CD8-positive, alpha-beta memory T cell (primary cell): ENCODE data around the gene INPP5A. TPM values are rescaled to one million over a fixed set of nuclear protein-coding genes. Genes with fewer than 3 reads are reported as not detected.
A peak's percentile ranks its signal among the peaks of the same experiment; 100 is the strongest.

Experiments used
- CTCF ChIA-PET: fragments of 350-600 bp; sonication (Branson Sonifier 250); formaldehyde crosslinking; loops from one replicate; lab custom pipeline; 2021; ENCODE audit warnings: antibody characterized with exemption; lab: Charles Lee
- POLR2A ChIA-PET: fragments of 350-600 bp; sonication (Branson Sonifier 250); formaldehyde crosslinking; loops from one replicate; lab custom pipeline; 2021; ENCODE audit warnings: antibody characterized with exemption; lab: Charles Lee
- DNase-seq, 5 donors: peaks; one replicate each; pipeline versions ENCODE4 v3.0.0 to v3.0.0-alpha.2; 2020 to 2022; ENCODE audit warnings: mixed read lengths in 1 of 5
- H3K27ac ChIP-seq: one replicate; pipeline ENCODE4 v1.7.0; 2013; ENCODE audit warnings: low read depth, mild to moderate bottlenecking, low read length, moderate library complexity
- H3K27me3 ChIP-seq: 2 replicates; pipeline ENCODE4 v1.7.0; 2013; ENCODE audit warnings: low read length, mild to moderate bottlenecking; ENCODE audit not compliant: insufficient read depth, poor library complexity, severe bottlenecking
- H3K36me3 ChIP-seq: 2 replicates; pipeline ENCODE4 v1.7.0; 2013; ENCODE audit warnings: mild to moderate bottlenecking, low read length, moderate library complexity; ENCODE audit not compliant: insufficient read depth
- H3K4me1 ChIP-seq: 2 replicates; pipeline ENCODE4 v1.7.0; 2013; ENCODE audit warnings: mild to moderate bottlenecking, low read length, moderate library complexity; ENCODE audit not compliant: insufficient read depth
- H3K4me3 ChIP-seq: 2 replicates; pipeline ENCODE4 v1.7.0; 2013; ENCODE audit warnings: mild to moderate bottlenecking, low read length
- H3K9me3 ChIP-seq: 2 replicates; pipeline ENCODE4 v1.7.0; 2013; ENCODE audit warnings: mild to moderate bottlenecking, low read length
- H3K27ac Mint-ChIP-seq, 8 donors: one replicate each; pipeline ENCODE4 v1.8.0; 2020 to 2021; ENCODE audit warnings: mixed read lengths in 8 of 8, mild to moderate bottlenecking in 6 of 8, inconsistent platforms in 3 of 8, moderate library complexity in 3 of 8
- H3K27me3 Mint-ChIP-seq, 2 donors: one replicate each; pipeline ENCODE4 v1.8.0; 2020 to 2021; ENCODE audit warnings: mixed read lengths in 2 of 2, mild to moderate bottlenecking in 1 of 2, moderate library complexity in 1 of 2
- H3K36me3 Mint-ChIP-seq, 3 donors: one replicate each; pipeline ENCODE4 v1.8.0; 2020 to 2021; ENCODE audit warnings: mixed read lengths in 3 of 3, inconsistent platforms in 1 of 3, mild to moderate bottlenecking in 1 of 3
- H3K4me1 Mint-ChIP-seq, 3 donors: one replicate each; pipeline ENCODE4 v1.8.0; 2020 to 2021; ENCODE audit warnings: mixed read lengths in 3 of 3, inconsistent platforms in 1 of 3, mild to moderate bottlenecking in 1 of 3
- H3K4me3 Mint-ChIP-seq, 7 donors: one replicate each; pipeline ENCODE4 v1.8.0; 2020 to 2021; ENCODE audit warnings: mixed read lengths in 7 of 7, mild to moderate bottlenecking in 6 of 7, moderate library complexity in 4 of 7, inconsistent platforms in 2 of 7
- H3K9me3 Mint-ChIP-seq, 5 donors: one replicate each; pipeline ENCODE4 v1.8.0; 2020 to 2022; ENCODE audit warnings: mixed read lengths in 5 of 5, mild to moderate bottlenecking in 3 of 5, moderate library complexity in 2 of 5, inconsistent platforms in 1 of 5
- polyA plus RNA-seq: library from polyadenylated mRNA; unstranded; fragments of 300-500 nt; fragmentation: Illumina TruSeq; gene quantifications from one replicate; pipeline ENCODE4 v1.2.3, GENCODE V29; 2021
- total RNA-seq, 2 experiments: library from RNA; stranded (reverse); gene quantifications; one replicate each; pipeline ENCODE4 v1.2.3, GENCODE V29; 2021

Gene INPP5A
- total and polyA plus RNA-seq, 3 experiments from 2014 or later, result 1.1 to 6.1 (median 4.8) TPM

DNA sequence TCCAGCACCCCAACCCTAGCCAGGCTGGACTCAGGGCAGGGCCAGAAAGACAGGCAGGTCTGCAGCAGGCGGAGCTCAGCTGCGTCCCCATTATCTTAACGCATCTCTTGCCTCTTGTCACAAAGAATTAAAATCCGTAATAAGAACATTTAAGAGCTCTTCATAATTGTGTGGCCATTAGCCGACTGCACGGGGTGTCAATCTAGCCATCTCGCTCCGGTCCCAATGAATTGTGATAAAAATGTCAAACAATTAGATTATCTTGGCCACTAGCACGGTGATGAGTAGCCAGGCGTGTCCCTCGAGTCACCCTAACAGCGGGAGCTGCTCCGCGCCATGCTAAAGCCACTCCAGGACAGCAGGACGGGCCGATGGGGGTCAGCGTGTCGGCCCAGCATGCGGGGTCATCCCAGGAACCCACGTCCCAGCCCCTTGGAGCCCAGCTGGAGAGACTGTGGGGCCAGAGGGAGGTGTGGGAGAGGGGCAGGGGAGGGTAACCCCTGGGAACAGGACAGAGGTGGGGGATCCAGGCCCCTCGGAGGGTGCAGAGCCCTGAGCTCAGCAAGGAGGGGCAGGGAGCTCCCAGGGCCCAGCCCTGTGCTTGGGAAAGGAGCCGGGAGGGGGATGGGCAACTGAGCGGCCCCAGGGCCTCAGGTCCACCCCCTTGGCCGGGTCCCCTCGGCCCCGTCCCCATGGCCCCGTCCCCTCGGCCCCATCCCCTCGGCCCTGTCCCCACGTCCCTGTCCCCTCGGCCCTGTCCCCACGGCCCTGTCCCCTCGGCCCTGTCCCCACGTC, 266.0 kb downstream of the INPP5A start:
- CTCF ChIA-PET, result no interaction called here

GRCh38 chr10:132804287-132804686, 266.7 kb downstream of the INPP5A start:
- Histone ChIP-seq H3K4me3 (no peak overlapping the region), H3K36me3 (no peaks in the 10 kb centered on the region), H3K27ac (no peak overlapping the region), H3K9me3 (no peaks in the 10 kb centered on the region), H3K4me1 (no peaks in the 10 kb centered on the region), H3K27me3 (no peaks in the 10 kb centered on the region)
- POLR2A ChIA-PET, result no interaction called here
- no peak for DNase-seq
- CTCF ChIA-PET, result no interaction called here
- Mint-ChIP-seq H3K27ac (no peak overlapping the region), H3K4me3 (no peak overlapping the region), H3K27me3 (peaks cover 0 to 2% of the 10 kb centered on the region in 2 donors), H3K36me3 (no peaks in the 10 kb centered on the region), H3K9me3 (no peaks in the 10 kb centered on the region), H3K4me1 (no peaks in the 10 kb centered on the region)

More for the DNA sequence above, 266.0 kb downstream of the INPP5A start:
- no peaks in the 10 kb centered on the region for H3K4me1 ChIP-seq
- DNase-seq, result no peak
- no peaks in the 10 kb centered on the region for H3K36me3 ChIP-seq
- H3K9me3 ChIP-seq, result no peaks in the 10 kb centered on the region
- no peak overlapping the region for H3K4me3 Mint-ChIP-seq
- peaks cover 0 to 2% of the 10 kb centered on the region in 2 donors for H3K27me3 Mint-ChIP-seq
- no peak overlapping the region for H3K4me3 ChIP-seq
- no peaks in the 10 kb centered on the region for H3K4me1 Mint-ChIP-seq
- no peak overlapping the region for H3K27ac Mint-ChIP-seq
- no peaks in the 10 kb centered on the region for H3K36me3 Mint-ChIP-seq
- POLR2A ChIA-PET, result no interaction called here
- H3K27ac ChIP-seq, result no peak overlapping the region
- H3K9me3 Mint-ChIP-seq, result no peaks in the 10 kb centered on the region
- H3K27me3 ChIP-seq, result no peaks in the 10 kb centered on the region

- H3K4me1 ChIP-seq, result no peaks in the 10 kb centered on the region
- CTCF ChIA-PET, result no interaction called here
- peak in 1 of 5 donors; percentile 31 for DNase-seq
- H3K27me3 ChIP-seq, result no peaks in the 10 kb centered on the region
- no peaks in the 10 kb centered on the region for H3K9me3 ChIP-seq
- POLR2A ChIA-PET, result no interaction called here
- Mint-ChIP-seq H3K36me3 (no peaks in the 10 kb centered on the region), H3K27me3 (peaks cover 0 to 2% of the 10 kb centered on the region in 2 donors), H3K27ac (no peak overlapping the region), H3K4me1 (no peaks in the 10 kb centered on the region), H3K4me3 (no peak overlapping the region), H3K9me3 (no peaks in the 10 kb centered on the region)
- H3K36me3 ChIP-seq, result no peaks in the 10 kb centered on the region
- H3K27ac ChIP-seq, result no peak overlapping the region
- no peak overlapping the region for H3K4me3 ChIP-seq
Measured at GRCh38 chr10:132804785-132805426, 267.3 kb downstream of the INPP5A start.

GRCh38 chr10:132805599-132805998, 268.0 kb downstream of the INPP5A start:
- Mint-ChIP-seq H3K27ac (no peak overlapping the region), H3K4me3 (no peak overlapping the region), H3K4me1 (no peaks in the 10 kb centered on the region), H3K27me3 (peaks cover 0 to 2% of the 10 kb centered on the region in 2 donors), H3K36me3 (no peaks in the 10 kb centered on the region), H3K9me3 (no peaks in the 10 kb centered on the region)
- peak in 1 of 5 donors; percentile 14 for DNase-seq
- ChIA-PET CTCF (no interaction called here), POLR2A (no interaction called here)
- no peak overlapping the region for H3K27ac ChIP-seq
- no peaks in the 10 kb centered on the region for H3K9me3 ChIP-seq
- no peaks in the 10 kb centered on the region for H3K4me1 ChIP-seq
- no peaks in the 10 kb centered on the region for H3K27me3 ChIP-seq
- no peaks in the 10 kb centered on the region for H3K36me3 ChIP-seq
- H3K4me3 ChIP-seq, result no peak overlapping the region

GRCh38 chr10:132806110-132806509, 268.5 kb downstream of the INPP5A start:
- ChIA-PET CTCF (no interaction called here), POLR2A (no interaction called here)
- Mint-ChIP-seq H3K36me3 (no peaks in the 10 kb centered on the region), H3K9me3 (no peaks in the 10 kb centered on the region), H3K27me3 (peaks cover 0 to 2% of the 10 kb centered on the region in 2 donors), H3K4me3 (no peak overlapping the region), H3K27ac (no peak overlapping the region), H3K4me1 (no peaks in the 10 kb centered on the region)
- Histone ChIP-seq H3K27ac (no peak overlapping the region), H3K27me3 (no peaks in the 10 kb centered on the region), H3K36me3 (no peaks in the 10 kb centered on the region), H3K4me3 (no peak overlapping the region), H3K4me1 (no peaks in the 10 kb centered on the region), H3K9me3 (no peaks in the 10 kb centered on the region)
- no peak for DNase-seq

DNA sequence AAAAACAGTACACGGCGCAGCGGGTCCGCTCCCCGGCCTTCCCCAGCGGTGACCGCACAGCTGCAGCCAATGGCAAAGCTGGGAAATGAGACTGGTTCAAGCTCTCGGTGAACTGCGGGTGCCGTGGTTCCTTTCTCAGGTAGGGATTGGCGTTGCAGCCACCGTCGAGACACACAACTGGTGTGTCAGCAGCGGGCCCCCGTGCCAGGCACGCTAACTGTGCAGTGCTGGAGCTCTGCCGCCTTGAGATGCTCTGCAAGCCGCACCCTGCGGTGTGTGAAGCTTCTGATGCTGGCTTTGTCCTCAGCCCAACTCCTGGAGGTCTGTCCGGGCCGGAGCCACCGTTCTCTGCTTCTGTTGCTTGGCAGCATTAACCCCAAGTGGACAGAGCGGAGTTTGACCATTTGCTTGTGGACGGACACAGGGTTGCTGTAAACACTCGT, 269.0 kb downstream of the INPP5A start:
- H3K36me3 ChIP-seq, result no peaks in the 10 kb centered on the region
- H3K9me3 ChIP-seq, result no peaks in the 10 kb centered on the region
- Mint-ChIP-seq H3K9me3 (no peaks in the 10 kb centered on the region), H3K4me3 (no peak overlapping the region), H3K36me3 (no peaks in the 10 kb centered on the region), H3K27ac (no peak overlapping the region), H3K27me3 (peaks cover 0 to 2% of the 10 kb centered on the region in 2 donors), H3K4me1 (no peaks in the 10 kb centered on the region)
- ChIA-PET CTCF (no interaction called here), POLR2A (no interaction called here)
- H3K4me3 ChIP-seq, result no peak overlapping the region
- no peaks in the 10 kb centered on the region for H3K4me1 ChIP-seq
- no peak overlapping the region for H3K27ac ChIP-seq
- H3K27me3 ChIP-seq, result no peaks in the 10 kb centered on the region
- no peak for DNase-seq

GRCh38 chr10:132807621-132808049, 270.0 kb downstream of the INPP5A start:
- H3K27ac ChIP-seq, result no peak overlapping the region
- no peak for DNase-seq
- H3K36me3 ChIP-seq, result no peaks in the 10 kb centered on the region
- no peaks in the 10 kb centered on the region for H3K4me1 ChIP-seq
- no peak overlapping the region for H3K4me3 ChIP-seq
- POLR2A ChIA-PET, result no interaction called here
- Mint-ChIP-seq H3K36me3 (no peaks in the 10 kb centered on the region), H3K4me1 (no peaks in the 10 kb centered on the region), H3K27ac (no peak overlapping the region), H3K27me3 (peaks cover 0 to 2% of the 10 kb centered on the region in 2 donors), H3K9me3 (no peaks in the 10 kb centered on the region), H3K4me3 (no peak overlapping the region)
- CTCF ChIA-PET, result no interaction called here
- H3K9me3 ChIP-seq, result no peaks in the 10 kb centered on the region
- no peaks in the 10 kb centered on the region for H3K27me3 ChIP-seq
